Duodenal mucosa (tissue), 2 donors: ENCODE measurements around the gene HAP1.

Experiments
- H3K27ac ChIP-seq: one replicate; pipeline ENCODE4 v1.7.0; 2013; ENCODE audit warnings: low read depth, low read length
- H3K27me3 ChIP-seq, 2 donors: one replicate each; pipeline ENCODE4 v1.7.0; 2013; ENCODE audit warnings: low read length in 2 of 2, control low read depth in 1 of 2; ENCODE audit not compliant: insufficient read depth in 2 of 2, control insufficient read depth in 1 of 2
- H3K36me3 ChIP-seq, 2 donors: one replicate each; pipeline ENCODE4 v1.7.0; 2013; ENCODE audit warnings: low read length in 2 of 2, control low read depth in 1 of 2; ENCODE audit not compliant: insufficient read depth in 2 of 2, control insufficient read depth in 1 of 2
- H3K4me1 ChIP-seq, 2 donors: one replicate each; pipeline ENCODE4 v1.7.0; 2013; ENCODE audit warnings: low read length in 2 of 2, control low read depth in 1 of 2; ENCODE audit not compliant: insufficient read depth in 2 of 2, control insufficient read depth in 1 of 2
- H3K4me3 ChIP-seq, 2 donors: one replicate each; pipeline ENCODE4 v1.7.0; 2013; ENCODE audit warnings: low read length in 2 of 2, low read depth in 1 of 2
- H3K9ac ChIP-seq, 2 donors: one replicate each; pipeline ENCODE4 v1.7.0; 2013; ENCODE audit warnings: low read length in 2 of 2, low read depth in 1 of 2
- H3K9me3 ChIP-seq, 2 donors: one replicate each; pipeline ENCODE4 v1.7.0; 2013; ENCODE audit warnings: low read length in 2 of 2, control low read depth in 1 of 2; ENCODE audit not compliant: control insufficient read depth in 1 of 2

Gene HAP1

DNA sequence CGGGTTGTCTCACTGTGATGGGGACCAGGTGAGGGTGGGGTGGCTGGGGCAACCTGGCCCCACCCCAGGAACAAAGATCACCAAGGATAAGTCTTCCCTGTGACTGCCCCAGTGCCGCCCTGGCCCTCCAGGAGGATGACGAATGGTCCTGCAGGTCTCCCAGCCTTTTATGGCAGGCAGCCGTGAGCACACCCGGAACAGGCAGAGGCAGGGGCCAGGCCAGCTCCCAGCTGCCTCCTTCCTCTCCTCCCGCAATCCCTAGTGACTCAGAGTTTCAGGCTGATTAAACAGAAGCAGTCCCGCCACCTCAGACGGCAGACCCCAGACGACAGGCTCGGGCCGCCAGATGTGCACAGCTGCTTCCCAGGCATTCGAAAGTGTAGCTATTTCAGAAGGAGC, 38.7 kb upstream of the HAP1 start:
- Histone ChIP-seq H3K4me3 (peak overlapping the region; percentile 25 to 49), H3K27ac (peak overlapping the region; percentile 94), H3K36me3 (peaks cover 15 to 33% of the 10 kb centered on the region in 2 donors), H3K9me3 (no peaks in the 10 kb centered on the region), H3K27me3 (no peaks in the 10 kb centered on the region), H3K4me1 (peaks cover 57 to 62% of the 10 kb centered on the region in 2 donors), H3K9ac (peak overlapping the region; percentile 76 to 79)

DNA sequence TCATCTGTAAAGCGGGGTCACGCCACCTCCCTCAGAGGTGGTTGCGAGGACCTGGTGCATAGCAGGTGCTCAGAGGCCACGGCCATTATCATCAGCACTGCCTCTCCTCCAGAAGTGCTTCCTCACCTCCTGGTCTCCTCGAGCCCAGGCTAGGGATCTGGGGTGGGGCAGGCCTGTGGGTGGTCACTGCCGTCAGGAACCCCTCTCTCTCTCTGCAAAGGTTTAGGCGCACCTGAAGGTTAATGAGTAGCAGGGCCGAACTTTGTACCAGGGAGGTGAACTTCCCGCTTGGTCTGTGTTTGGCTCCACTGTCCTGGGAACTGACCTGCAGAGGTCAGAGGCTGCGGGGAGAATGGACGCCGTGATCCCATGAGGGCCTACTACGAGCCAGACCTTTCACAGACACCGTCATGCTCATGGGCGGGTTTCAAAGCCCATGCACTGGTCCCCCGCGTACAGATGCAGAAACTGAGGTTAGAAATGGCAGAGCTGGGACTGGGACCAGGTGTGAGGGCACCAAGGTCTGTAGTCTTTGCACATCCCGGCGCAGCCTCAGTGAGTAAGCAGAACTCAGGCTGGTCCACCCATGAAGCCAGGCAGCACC, 38.2 kb upstream of the HAP1 start:
- Histone ChIP-seq H3K27ac (peak overlapping the region; percentile 91), H3K27me3 (no peaks in the 10 kb centered on the region), H3K9me3 (no peaks in the 10 kb centered on the region), H3K36me3 (peaks cover 16 to 38% of the 10 kb centered on the region in 2 donors), H3K4me3 (peak overlapping the region; percentile 25 to 48), H3K9ac (peak overlapping the region; percentile 76 to 79), H3K4me1 (peaks cover 52 to 57% of the 10 kb centered on the region in 2 donors)

DNA sequence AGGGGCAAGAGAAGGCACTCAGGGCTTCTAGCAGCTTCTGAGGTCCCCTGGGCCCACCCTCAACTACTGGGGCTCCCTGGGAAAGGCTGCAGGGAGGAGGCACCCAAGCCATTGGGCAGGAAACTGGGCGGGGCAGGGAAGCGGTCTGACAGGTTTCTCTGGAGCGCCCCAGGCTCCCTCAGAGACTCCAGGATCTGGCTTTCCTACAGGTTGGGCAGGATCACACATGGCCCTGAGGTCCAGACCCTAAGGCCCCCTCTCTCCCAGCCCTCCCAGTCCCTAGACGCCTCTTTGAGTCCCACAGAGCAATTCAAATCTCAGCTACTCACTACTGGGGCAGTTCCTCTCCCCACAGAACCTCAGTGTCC, 37.8 kb upstream of the HAP1 start:
- no peaks in the 10 kb centered on the region for H3K9me3 ChIP-seq
- peak overlapping the region; percentile 91 for H3K27ac ChIP-seq
- H3K4me3 ChIP-seq, result peak overlapping the region; percentile 25 to 48
- H3K9ac ChIP-seq, result peak overlapping the region; percentile 76 to 79
- peaks cover 21 to 43% of the 10 kb centered on the region in 2 donors for H3K36me3 ChIP-seq
- H3K27me3 ChIP-seq, result no peaks in the 10 kb centered on the region
- peaks cover 48 to 52% of the 10 kb centered on the region in 2 donors for H3K4me1 ChIP-seq

DNA sequence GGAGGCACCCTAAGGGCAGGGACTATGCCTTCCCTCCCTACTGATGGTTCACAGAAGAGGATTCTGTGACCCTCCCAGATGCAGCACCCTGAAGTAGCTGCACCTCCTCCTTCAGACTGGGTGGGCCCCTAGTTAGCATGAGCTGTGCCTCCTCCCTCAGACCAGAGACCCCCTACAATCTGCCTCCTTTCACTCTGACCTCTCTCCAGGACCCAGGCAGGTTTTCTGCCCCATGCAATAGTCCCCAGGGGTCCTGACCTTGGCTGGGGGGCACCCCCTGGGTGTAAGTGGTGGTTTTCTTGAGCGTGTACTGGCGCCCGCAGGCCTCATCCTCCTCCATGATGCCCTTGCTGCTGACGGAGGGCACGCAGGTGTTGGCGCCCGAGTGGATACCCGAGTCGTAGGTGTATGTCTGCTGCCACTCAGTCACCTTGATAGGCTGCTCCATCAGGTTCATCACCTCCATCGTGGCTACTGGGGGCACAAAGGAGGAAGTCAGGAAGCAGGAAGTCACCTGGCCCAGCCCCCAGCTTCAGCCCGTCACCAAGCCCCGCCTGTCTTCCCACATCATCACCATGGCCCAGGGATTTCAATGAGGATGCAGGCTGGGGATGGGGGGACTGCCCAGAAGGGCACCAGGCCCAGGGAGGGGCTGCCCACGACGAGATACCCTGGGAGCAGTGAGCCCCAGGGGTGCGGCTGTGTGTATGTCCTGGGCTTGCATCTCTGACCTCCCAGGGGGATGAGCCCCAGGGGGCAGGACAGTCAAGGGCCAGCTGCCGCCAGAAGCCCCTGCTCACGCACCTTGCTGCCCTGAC, 37.2 kb upstream of the HAP1 start:
- H3K9ac ChIP-seq, result peak overlapping the region; percentile 76 to 79
- peaks cover 23 to 48% of the 10 kb centered on the region in 2 donors for H3K36me3 ChIP-seq
- no peaks in the 10 kb centered on the region for H3K27me3 ChIP-seq
- H3K4me3 ChIP-seq, result no peak overlapping the region
- peak overlapping the region; percentile 91 for H3K27ac ChIP-seq
- peaks cover 44 to 46% of the 10 kb centered on the region in 2 donors for H3K4me1 ChIP-seq
- no peaks in the 10 kb centered on the region for H3K9me3 ChIP-seq

DNA sequence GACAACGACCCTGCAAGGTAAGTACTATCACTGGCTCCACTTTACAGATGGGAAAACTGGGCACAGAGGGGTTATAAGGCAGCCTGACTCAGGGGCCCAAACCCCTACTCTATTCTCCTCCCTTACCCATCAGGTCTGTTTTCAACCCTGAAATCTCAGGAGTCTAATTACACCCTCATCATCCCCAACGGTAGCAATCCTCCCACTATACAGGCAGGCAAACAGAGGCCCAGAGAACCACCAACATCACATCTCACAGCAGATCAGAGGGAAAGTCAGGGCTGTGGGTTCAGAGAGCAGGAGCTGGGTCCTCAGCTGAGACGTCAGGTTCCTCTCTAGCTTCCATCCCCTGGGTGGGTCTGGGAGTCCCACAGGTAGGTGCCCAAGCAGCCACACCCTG, 35.5 kb upstream of the HAP1 start:
- Histone ChIP-seq H3K36me3 (peaks cover 29 to 57% of the 10 kb centered on the region in 2 donors), H3K4me3 (no peak overlapping the region), H3K9me3 (no peaks in the 10 kb centered on the region), H3K27me3 (no peaks in the 10 kb centered on the region), H3K27ac (no peak overlapping the region), H3K9ac (no peak overlapping the region), H3K4me1 (peaks cover 30% of the 10 kb centered on the region in 2 donors)

DNA sequence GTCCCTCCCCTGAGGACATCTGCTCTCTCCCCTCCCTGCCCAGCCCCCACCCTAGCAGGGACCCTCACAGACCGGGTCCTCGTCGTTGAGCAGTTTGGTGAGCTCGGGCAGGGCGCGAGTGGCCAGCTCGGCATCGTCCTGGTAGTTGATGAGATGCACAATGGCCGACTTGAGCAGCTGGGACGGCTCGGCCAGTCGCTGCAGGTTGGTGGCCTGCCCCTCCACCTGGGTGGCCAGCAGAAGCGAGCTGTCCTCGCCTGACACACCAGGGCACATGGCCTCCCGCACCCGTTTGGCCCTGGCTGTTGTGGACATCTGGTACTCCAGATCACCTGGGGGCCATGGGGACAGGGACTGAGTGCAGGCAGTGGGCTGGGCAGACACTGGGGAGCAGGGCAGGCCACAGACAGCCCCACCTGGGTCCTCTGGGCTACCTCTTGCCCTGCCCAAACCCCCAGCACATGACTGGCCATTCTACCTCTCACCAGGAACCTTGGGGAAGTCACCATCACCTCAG, 35.0 kb upstream of the HAP1 start:
- Histone ChIP-seq H3K9ac (no peak overlapping the region), H3K36me3 (peaks cover 34 to 63% of the 10 kb centered on the region in 2 donors), H3K4me1 (peaks cover 24% of the 10 kb centered on the region in 2 donors), H3K4me3 (no peak overlapping the region), H3K9me3 (no peaks in the 10 kb centered on the region), H3K27me3 (no peaks in the 10 kb centered on the region), H3K27ac (no peak overlapping the region)

DNA sequence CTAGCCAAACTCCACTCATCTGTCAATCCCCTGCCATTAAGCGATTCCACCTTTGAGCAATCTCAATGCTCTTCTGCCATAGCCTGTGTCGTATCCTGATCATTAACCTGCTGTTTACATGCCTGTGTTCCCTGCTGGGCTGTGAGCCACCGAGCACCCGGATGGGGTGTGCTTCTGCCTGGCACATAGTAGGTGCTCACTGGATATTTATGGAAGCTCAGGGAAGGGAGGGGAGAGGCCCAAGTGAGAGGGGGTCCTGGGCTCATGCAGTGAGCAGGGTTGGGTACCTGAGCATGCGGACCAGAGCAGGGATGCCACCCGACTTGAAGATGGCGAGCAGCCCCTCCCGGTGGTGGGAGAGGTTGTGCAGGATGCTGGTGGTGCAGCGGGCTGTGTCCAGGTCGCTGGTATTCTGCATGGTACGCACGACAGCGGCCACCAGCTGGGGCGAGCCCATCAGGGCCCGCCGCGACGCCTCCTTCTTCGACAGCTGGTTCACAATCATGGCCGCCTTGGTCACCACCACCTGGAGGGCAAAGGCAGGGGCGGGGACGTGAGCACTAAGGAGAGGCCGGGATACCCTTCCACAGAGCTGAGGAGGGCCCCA, 34.3 kb upstream of the HAP1 start:
- Histone ChIP-seq H3K9ac (no peak overlapping the region), H3K9me3 (no peaks in the 10 kb centered on the region), H3K4me1 (peaks cover 19 to 20% of the 10 kb centered on the region in 2 donors), H3K4me3 (no peak overlapping the region), H3K27me3 (no peaks in the 10 kb centered on the region), H3K36me3 (peaks cover 37 to 67% of the 10 kb centered on the region in 2 donors), H3K27ac (no peak overlapping the region)

DNA sequence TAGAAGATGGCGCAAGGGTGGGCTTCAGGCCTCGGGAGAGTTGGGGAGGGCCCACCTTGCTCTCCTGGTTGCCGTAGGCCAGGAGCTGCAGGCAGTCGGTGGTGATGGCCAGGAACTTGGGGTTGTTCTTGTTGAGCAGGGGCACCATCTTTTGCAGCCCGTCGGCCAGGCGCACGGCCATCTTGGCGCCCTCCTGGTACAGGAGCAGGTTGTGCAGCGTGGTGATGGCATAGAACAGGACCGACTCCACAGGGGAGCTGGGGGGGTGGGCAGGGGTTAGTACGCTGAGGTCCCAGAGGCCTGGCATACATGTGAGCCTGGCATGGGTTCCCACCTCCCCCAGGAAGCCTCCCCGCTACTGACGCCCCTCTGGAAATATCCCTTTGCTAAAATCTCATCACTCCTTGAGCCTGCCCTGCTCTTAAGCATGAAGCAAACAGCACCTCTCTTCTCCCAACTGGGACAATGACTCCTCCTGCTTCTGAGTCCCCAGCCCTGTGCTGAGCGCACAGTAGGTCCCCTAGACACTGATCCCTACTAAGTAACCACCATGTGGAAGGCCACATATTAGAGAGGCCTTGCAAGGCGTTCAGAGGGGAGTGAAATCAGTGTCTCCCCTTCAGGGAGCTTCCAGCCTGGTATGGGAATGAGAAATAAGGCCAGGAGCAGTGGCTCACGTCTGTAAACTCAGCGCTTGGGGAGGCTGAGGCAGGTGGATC, 33.0 kb upstream of the HAP1 start:
- Histone ChIP-seq H3K36me3 (peaks cover 50 to 80% of the 10 kb centered on the region in 2 donors), H3K4me3 (no peak overlapping the region), H3K9me3 (no peaks in the 10 kb centered on the region)

DNA sequence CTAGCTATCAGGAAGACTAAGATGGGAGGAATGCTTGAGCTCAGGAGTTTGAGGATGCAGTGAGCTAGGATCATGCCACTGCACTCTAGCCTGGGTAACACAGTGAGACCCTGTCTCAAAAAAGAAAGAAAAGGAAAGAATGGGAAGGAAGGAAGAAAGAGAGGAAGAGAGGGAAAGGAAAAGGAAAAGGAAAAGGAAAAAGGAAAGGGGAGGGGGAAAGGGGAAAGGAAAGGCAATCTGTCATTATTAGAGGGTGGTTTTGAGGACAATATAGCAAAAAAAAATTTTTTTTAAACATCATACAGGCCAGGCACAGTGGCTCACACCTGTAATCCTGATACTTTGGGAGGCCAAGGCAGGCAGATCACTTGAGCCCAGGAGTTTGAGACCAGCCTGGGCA, 31.7 kb upstream of the HAP1 start:
- peaks cover 52 to 86% of the 10 kb centered on the region in 2 donors for H3K36me3 ChIP-seq
- H3K27me3 ChIP-seq, result no peaks in the 10 kb centered on the region
- H3K4me1 ChIP-seq, result no peaks in the 10 kb centered on the region
- no peaks in the 10 kb centered on the region for H3K9me3 ChIP-seq
- no peak overlapping the region for H3K27ac ChIP-seq
- no peak overlapping the region for H3K9ac ChIP-seq
- H3K4me3 ChIP-seq, result no peak overlapping the region

More for the DNA sequence above, 33.0 kb upstream of the HAP1 start:
- Histone ChIP-seq H3K27me3 (no peaks in the 10 kb centered on the region), H3K27ac (no peak overlapping the region), H3K9ac (no peak overlapping the region), H3K4me1 (peaks cover 9 to 11% of the 10 kb centered on the region in 2 donors)
